ENCODE results near the gene TENM3. TPM values are rescaled to one million over a fixed set of nuclear protein-coding genes. Genes with fewer than 3 reads are reported as not detected.

The TENM3 gene
- total and polyA plus RNA-seq, 2 experiments from 2014 or later: 16.1 to 70.9 TPM

GRCh38 chr4:182221987-182222386, 21.2 kb upstream of the TENM3 start:
- no peak overlapping the region for H3K27ac ChIP-seq
- no peak overlapping the region for H3K4me3 ChIP-seq
- no peaks in the 10 kb centered on the region for H4K20me1 ChIP-seq (ENCODE audit: insufficient read depth, poor library complexity, severe bottlenecking)
- no peaks in the 10 kb centered on the region for H3K9me2 ChIP-seq (replicated peaks; ENCODE audit: insufficient read depth)
- H3K27me3 ChIP-seq: no peaks in the 10 kb centered on the region
- WGBS (ENCODE audit: low lambda C conversion rate, missing lambda C conversion rate): 83% methylated on average over 5 of the region's 5 CpGs
- TF ChIP-seq EZH2 (IDR thresholded peaks at IDR 0.05; ENCODE audit: borderline replicate concordance) (no peak), CTCF (IDR thresholded peaks at IDR 0.05; ENCODE audit: poor library complexity) (no peak), EZH2phosphoT487 (IDR thresholded peaks at IDR 0.05; ENCODE audit: low read depth, severe bottlenecking, unreplicated experiment) (no peak)
- no peaks in the 10 kb centered on the region for H3K4me1 ChIP-seq (ENCODE audit: insufficient read depth)
- H3K36me3 ChIP-seq (replicated peaks; ENCODE audit: insufficient read depth, low read depth): no peaks in the 10 kb centered on the region
- DNase-seq (ENCODE audit: low spot score): no peak
- no peaks in the 10 kb centered on the region for H3K9me3 ChIP-seq (ENCODE audit: low read depth)
- no peak overlapping the region for H3K4me2 ChIP-seq
- H3K79me2 ChIP-seq: no peaks in the 10 kb centered on the region
- no peak overlapping the region for H2AFZ ChIP-seq

- H3K27ac ChIP-seq: no peak overlapping the region
- WGBS (ENCODE audit: low lambda C conversion rate, missing lambda C conversion rate): 61% methylated on average over 2 of the region's 2 CpGs
- no peaks in the 10 kb centered on the region for H4K20me1 ChIP-seq (ENCODE audit: insufficient read depth, poor library complexity, severe bottlenecking)
- H3K27me3 ChIP-seq: no peaks in the 10 kb centered on the region
- no peaks in the 10 kb centered on the region for H3K4me1 ChIP-seq (ENCODE audit: insufficient read depth)
- H3K4me2 ChIP-seq: no peak overlapping the region
- DNase-seq (ENCODE audit: low spot score): no peak
- no peak for TF ChIP-seq CTCF (IDR thresholded peaks at IDR 0.05; ENCODE audit: poor library complexity)
- TF ChIP-seq EZH2phosphoT487 (IDR thresholded peaks at IDR 0.05; ENCODE audit: low read depth, severe bottlenecking, unreplicated experiment): no peak
- TF ChIP-seq EZH2 (IDR thresholded peaks at IDR 0.05; ENCODE audit: borderline replicate concordance): no peak
- H3K79me2 ChIP-seq: no peaks in the 10 kb centered on the region
- H3K36me3 ChIP-seq (replicated peaks; ENCODE audit: insufficient read depth, low read depth): no peaks in the 10 kb centered on the region
- H3K9me2 ChIP-seq (replicated peaks; ENCODE audit: insufficient read depth): no peaks in the 10 kb centered on the region
- no peak overlapping the region for H3K4me3 ChIP-seq
- no peaks in the 10 kb centered on the region for H3K9me3 ChIP-seq (ENCODE audit: low read depth)
- no peak overlapping the region for H2AFZ ChIP-seq
Observed at GRCh38 chr4:182222766-182223165, 20.4 kb upstream of the TENM3 start.

GRCh38 chr4:182223708-182224107, 19.5 kb upstream of the TENM3 start:
- H3K27ac ChIP-seq: no peak overlapping the region
- no peaks in the 10 kb centered on the region for H3K9me2 ChIP-seq (replicated peaks; ENCODE audit: insufficient read depth)
- no peaks in the 10 kb centered on the region for H3K9me3 ChIP-seq (ENCODE audit: low read depth)
- H3K4me3 ChIP-seq: no peak overlapping the region
- DNase-seq (ENCODE audit: low spot score): no peak
- H3K36me3 ChIP-seq (replicated peaks; ENCODE audit: insufficient read depth, low read depth): no peaks in the 10 kb centered on the region
- no peak overlapping the region for H3K4me2 ChIP-seq
- H3K27me3 ChIP-seq: no peaks in the 10 kb centered on the region
- WGBS (ENCODE audit: low lambda C conversion rate, missing lambda C conversion rate): 83% methylated on average over 4 of the region's 4 CpGs
- no peak overlapping the region for H2AFZ ChIP-seq
- H4K20me1 ChIP-seq (ENCODE audit: insufficient read depth, poor library complexity, severe bottlenecking): no peaks in the 10 kb centered on the region
- H3K79me2 ChIP-seq: no peaks in the 10 kb centered on the region
- H3K4me1 ChIP-seq (ENCODE audit: insufficient read depth): no peaks in the 10 kb centered on the region
- TF ChIP-seq CTCF (IDR thresholded peaks at IDR 0.05; ENCODE audit: poor library complexity) (no peak), EZH2phosphoT487 (IDR thresholded peaks at IDR 0.05; ENCODE audit: low read depth, severe bottlenecking, unreplicated experiment) (no peak)

All from hepatocyte (in vitro differentiated cells).